Measurements from ENCODE around the gene CDC16.

- TF ChIP-seq CTCF (IDR thresholded peaks at IDR 0.05; ENCODE audit: low read depth, low read length) (no peak), EZH2phosphoT487 (IDR thresholded peaks at IDR 0.05; ENCODE audit: low read depth) (no peak)
Measured at GRCh38 chr13:114230117-114230516, 4.6 kb upstream of the CDC16 start.

All from OCI-LY3 (cell line).